ENCODE data around the gene MED16. TPM values are rescaled to one million over a fixed set of nuclear protein-coding genes. Genes with fewer than 3 reads are reported as not detected.

The MED16 gene
- total and polyA plus RNA-seq, 2 of the 13 experiments (the other 11 are each of a cell fraction or from before 2014, with no cell fraction given) = 13.3 to 14.8 TPM

DNA sequence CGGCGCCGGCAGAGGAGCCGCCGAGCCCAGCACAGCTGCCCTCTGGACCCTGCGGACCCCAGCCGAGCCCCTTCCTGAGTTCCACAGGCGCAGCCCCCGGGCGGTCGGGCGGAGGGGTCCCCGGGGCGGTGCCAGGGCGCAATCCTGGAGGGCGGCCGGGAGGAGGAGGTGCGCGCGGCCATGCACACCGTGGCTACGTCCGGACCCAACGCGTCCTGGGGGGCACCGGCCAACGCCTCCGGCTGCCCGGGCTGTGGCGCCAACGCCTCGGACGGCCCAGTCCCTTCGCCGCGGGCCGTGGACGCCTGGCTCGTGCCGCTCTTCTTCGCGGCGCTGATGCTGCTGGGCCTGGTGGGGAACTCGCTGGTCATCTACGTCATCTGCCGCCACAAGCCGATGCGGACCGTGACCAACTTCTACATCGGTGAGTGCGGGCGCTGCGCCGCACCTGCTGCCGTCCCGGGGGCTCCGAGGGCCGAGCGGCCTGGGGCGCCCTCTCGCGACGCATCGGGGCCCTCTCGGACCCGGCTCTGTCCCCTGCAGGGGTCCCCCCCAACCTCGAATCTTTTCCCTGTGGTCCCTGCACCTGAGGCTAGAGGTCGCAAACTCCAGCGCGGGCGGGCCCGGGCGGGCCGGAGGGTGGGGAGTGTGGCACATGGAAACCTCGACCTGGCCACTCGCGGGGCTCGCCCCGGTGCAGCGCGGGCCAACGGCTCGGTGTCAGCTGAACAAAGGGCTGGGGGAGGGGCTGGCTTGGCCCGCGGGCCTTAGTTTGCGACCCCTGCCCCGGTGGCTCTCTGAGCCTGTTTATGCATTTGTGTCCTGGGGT is 24.6 kb upstream of the MED16 start, which contains the start of gene KISS1R (continued):
- TF ChIP-seq ZNF761 (CRISPR knock-in tag; conservative IDR thresholded peaks at IDR 0.05) (no peak), ZNF234 (CRISPR knock-in tag; conservative IDR thresholded peaks at IDR 0.05) (no peak), ZNF256 (CRISPR knock-in tag; conservative IDR thresholded peaks at IDR 0.05) (no peak), ZNF317 (CRISPR knock-in tag; IDR thresholded peaks at IDR 0.05) (no peak), RXRB (CRISPR knock-in tag; IDR thresholded peaks at IDR 0.05; ENCODE audit: borderline replicate concordance) (peak; percentile 52; the same call in 1 of the 2 replicates)
- TF ChIP-seq, protein P1, sequence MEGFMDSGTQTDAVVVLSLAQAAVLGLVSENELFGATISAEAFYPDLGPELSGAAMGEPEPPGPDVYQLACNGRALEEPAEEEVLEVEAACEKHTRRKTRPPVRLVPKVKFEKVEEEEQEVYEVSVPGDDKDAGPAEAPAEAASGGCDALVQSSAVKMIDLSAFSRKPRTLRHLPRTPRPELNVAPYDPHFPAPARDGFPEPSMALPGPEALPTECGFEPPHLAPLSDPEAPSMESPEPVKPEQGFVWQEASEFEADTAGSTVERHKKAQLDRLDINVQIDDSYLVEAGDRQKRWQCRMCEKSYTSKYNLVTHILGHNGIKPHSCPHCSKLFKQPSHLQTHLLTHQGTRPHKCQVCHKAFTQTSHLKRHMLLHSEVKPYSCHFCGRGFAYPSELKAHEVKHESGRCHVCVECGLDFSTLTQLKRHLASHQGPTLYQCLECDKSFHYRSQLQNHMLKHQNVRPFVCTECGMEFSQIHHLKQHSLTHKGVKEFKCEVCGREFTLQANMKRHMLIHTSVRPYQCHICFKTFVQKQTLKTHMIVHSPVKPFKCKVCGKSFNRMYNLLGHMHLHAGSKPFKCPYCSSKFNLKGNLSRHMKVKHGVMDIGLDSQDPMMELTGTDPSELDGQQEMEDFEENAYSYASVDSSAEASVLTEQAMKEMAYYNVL (CRISPR knock-in tag; IDR thresholded peaks at IDR 0.05; ENCODE audit: borderline replicate concordance) = no peak; the same call in 1 of the 2 replicates
- TF ChIP-seq, protein P2, sequence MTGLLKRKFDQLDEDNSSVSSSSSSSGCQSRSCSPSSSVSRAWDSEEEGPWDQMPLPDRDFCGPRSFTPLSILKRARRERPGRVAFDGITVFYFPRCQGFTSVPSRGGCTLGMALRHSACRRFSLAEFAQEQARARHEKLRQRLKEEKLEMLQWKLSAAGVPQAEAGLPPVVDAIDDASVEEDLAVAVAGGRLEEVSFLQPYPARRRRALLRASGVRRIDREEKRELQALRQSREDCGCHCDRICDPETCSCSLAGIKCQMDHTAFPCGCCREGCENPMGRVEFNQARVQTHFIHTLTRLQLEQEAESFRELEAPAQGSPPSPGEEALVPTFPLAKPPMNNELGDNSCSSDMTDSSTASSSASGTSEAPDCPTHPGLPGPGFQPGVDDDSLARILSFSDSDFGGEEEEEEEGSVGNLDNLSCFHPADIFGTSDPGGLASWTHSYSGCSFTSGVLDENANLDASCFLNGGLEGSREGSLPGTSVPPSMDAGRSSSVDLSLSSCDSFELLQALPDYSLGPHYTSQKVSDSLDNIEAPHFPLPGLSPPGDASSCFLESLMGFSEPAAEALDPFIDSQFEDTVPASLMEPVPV (CRISPR knock-in tag; IDR thresholded peaks at IDR 0.05) = peak; percentile 88
